GM21360 (cell line): ENCODE data around the gene CDK6.
"Not testable (repeated sequence)": the region's sequence is repeated elsewhere in the genome, so short reads cannot be mapped to it uniquely, and the experiment has no call there.

Experiments used
- ATAC-seq: cut with Tn5 transposase; IDR thresholded peaks from one replicate; pipeline ENCODE4 v1.9.1; 2021; ENCODE audit warnings: mild to moderate bottlenecking, moderate library complexity; ENCODE audit not compliant: unreplicated experiment

CDK6 gene

DNA sequence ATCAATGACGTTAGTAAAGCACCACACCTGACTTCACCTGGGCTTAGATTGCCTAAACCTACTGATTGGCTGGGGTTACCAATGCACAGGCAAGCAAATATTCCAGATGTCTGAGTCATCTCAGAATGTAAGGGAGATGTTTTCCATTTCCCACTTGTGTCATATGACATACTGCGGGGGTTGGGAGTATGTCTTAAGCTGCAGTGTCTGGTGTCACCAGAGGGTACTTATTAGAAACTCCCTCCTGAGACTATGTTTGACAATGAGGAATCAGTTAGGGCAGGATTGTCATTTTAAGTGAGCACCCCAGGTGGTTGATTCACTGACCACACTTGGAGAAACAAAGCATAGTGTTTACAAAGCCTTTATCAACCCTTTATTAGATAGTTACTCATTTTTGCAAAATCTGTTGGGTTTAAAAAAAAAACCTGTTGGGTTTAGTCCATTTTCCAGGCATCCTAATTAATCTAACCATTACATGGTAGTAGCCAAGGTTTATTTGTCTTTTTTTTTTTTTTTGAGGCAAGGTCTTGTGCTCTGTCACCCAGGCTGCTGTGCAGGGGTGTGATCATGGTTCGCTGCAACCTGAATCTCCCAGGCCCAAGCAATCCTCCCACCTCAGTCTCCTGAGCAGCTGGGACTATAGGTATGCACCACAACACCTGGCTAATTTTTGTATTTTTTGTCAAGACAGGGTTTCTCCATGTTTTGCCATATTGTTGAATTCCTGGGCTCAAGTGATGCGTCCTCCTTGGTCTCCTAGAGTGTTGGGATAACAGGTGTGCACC is 72.5 kb downstream of the CDK6 start:
- no peak for ATAC-seq

DNA sequence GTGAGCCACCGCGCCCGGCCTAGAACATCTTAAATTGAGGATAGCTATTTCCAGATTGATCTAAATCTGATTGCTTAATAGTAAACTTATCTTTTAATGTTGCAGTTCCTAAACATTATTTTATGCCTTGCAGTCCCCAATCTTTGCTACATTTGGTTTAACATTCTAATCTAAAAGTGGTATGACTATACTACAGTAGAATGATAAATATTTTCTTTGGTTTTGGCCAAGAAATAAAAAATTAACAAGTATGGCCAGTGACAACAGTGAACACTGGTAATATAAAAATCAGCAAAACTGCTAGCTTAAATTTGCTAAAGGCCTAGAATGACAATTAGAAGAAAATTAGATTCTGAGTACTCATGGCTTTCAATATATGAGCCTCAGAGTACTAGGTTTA is 73.5 kb downstream of the CDK6 start:
- no peak for ATAC-seq

DNA sequence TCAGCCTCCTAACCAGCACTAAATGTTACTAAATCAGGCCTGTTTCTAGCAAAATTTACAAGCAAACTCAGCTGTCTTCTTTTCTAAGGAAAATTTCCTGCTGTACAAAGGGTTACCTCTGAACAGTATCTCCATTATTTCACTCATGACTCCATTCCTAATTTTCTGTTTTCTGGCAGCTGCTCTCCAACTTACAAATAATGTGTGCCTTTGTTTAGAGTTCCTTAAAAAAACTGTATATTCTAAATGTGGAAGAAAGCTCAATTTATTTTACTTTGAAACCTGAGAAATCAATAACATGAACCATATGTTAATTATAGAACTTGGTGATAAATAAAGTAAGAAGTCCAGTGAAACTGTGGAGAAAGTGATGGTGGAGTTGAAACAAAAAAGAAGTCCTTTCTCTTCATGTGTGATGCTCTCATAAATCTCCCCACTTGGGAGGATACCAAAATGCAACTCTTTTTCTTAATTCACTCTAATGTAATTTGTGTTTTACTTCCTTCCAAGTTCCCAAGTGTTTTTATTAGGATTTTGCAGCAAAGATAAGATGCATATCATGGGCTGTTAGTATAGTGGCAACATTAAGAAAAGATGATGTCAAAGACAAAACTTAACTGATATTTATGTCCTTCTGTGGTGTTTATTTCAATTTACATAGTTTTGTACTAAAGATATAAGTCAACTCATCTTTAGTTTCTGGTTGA is 74.8 kb downstream of the CDK6 start:
- ATAC-seq, result no peak

DNA sequence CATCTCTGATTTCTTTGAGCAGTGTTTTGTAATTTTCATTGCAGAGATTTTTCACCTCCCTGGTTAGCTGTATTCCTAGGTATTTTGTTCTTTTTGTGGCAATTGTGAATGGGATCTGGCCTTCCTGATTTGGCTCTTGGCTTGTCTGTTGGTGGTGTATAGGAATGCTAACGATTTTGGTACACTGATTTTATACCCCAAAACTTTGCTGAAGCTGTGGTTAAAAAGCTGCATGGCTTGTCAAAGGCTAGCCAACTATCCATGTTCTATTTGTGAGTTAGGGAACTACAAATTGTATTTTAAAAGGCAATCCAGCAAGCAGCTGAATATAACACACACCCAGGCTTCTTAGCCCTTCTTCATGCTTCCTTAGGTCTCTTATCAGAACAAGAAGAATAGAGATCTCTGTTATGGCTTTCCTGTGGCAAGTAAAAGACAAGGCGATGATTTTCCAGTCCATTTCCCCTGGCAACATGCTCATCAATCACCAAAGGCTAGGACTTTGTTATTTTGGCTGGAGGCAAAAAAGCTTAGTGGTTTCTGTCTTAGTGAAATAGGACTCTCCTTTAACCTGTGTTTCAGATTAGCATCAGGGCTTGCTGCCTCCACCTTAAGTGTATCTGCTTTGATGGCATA is 77.5 kb downstream of the CDK6 start:
- no peak for ATAC-seq

DNA sequence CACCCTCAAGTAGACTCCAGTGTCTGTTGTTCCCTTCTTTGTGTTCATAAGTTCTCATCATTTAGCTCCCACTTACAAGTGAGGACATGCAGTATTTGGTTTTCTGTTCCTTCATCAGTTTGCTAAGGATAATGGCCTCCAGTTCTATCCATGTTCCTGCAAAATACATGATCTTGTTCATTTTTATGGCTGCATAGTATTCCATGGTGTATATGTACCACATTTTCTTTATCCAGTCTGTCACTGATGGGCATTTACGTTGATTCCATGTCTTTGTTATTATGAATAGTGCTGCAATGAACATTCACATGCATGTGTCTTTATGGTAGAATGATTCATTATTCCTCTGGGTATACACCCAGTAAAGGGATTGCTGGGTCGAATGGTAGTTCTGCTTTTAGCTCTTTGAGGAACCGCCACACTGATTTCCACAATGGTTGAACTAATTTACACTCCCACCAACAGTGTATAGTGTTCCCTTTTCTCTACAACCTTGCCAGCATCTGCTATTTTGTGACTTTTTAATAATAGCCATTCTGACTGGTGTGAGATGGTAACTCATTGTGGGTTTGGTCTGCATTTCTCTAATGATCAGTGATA is 79.0 kb downstream of the CDK6 start:
- ATAC-seq, result not testable (repeated sequence)

DNA sequence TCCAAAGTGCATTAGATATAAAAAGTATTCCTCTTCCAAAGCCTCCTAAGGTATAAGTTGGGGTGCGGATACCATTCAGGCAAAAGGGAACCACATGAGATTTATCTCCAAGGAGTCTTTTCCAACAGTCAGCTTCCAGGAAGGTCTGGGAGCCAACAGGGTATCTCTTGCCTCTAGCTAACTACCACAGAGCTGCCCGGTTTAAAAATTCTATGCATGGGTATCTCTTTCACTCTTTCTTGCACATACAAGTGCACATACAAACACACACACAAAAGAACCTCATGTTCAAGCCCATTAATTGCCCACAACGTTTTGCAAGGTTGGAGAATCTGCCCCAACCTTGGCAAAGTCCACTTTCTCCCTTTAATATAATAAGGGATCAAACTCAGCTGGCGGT is 80.7 kb downstream of the CDK6 start:
- ATAC-seq, result no peak

DNA sequence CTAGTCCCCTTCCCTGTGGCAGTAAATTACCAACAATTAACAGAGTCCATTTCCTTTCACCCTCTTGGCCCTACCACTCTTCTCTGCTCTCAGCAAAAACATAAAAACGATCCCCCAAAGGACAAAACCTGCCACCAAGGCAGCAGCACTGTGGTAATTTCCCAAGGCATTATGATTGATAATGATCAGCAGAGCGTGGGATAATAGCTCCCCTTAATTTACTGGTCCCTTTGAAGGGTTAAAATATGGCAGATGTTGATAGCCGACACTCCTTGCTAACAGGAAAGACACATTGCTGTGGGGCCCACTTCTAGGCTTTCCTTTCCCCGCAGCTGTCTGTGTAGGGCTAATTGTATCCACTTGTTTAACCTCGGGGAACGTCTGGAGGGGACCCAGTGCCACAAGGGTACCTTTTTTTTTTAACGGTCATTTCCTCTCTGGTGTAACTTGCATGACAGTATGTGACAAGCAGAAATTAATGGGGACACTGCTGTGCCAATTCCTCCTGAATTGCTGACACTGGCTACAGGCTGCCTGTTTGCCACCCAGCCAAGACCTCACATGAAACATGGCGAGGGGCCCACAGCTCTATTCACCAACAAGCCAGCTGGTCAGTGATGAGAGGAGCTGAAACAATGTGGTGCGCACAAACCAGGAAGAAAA is 81.3 kb downstream of the CDK6 start:
- ATAC-seq, result no peak

DNA sequence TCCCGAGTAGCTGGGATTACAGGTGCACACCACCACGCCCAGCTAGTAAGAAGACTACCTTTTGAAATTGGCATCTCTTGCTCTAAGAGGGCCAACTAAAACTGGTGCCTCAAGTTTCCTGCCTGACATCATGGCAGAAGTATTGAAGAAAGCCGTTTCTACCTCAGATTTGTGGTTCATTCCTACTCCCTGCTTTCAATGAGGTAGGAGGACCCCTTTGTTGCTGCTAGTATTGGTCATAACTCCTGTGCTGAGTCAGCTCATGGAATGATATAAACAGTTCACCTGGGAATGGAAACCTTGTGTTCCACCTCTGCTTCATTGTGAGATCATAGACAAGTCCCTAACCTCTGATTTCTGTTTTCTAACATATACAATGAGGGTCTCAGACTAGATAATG is 82.8 kb downstream of the CDK6 start:
- no peak for ATAC-seq

DNA sequence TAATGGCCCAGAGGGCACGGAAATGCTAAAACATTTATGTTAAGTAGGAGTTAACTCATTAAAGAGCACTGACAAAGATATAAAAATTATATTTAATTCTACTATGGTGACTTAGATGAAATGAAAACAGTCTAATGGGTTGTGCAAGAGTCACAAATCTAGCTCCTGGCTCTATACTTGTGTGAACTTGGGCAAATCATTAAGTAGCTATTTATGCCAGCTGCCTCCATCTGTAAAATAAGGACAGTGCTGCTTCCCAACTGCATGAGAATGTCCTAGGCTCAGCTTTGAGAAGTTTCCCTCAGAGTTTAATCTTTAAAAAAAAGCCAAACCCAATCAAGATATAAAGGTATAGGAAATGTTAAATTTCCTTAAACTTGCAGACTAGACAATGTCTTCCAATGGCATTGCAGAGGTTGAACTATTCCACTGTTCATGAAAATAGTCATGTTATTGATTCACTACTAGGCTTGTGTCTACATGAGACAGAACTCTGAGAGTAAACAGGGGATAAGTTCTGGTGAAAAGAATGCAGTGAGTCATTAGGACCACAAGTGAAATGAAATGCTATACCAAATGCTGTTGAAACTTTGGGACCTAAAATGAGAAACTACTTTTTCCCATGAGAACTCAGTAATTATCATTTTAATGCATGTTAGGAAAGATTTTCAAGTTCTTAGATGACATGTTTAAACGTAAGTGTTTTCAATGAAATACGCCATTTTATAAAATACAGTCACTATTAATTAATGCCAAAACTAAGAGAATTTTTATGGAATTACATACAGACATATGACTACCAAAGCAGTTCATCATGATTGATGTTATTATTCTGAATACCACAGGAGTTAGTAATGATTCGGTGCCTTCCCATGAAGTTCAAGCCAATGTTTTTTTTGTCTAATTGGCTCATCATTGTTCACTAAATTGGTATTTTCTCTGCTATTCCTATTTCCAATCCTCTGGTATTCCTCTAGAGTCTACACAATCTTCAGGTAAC is 84.2 kb downstream of the CDK6 start:
- no peak for ATAC-seq

DNA sequence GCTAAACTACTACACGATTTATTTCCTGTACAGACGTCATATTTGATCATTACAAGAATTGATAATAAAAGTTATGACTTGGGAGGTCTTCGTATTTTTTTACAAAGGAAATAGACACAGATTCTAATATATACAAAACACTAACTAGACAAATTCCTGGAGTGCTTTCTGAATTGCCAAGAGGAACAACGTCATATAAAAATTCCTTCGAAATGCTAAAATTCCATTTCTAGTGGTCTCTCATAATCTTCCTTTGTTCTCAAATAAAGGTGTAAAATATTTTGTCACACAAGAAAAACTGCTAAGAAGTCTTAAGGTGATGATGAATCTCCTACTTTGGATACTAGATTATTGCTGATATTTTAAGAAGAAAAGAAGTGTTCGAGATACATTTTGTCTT is 85.4 kb downstream of the CDK6 start:
- no peak for ATAC-seq

DNA sequence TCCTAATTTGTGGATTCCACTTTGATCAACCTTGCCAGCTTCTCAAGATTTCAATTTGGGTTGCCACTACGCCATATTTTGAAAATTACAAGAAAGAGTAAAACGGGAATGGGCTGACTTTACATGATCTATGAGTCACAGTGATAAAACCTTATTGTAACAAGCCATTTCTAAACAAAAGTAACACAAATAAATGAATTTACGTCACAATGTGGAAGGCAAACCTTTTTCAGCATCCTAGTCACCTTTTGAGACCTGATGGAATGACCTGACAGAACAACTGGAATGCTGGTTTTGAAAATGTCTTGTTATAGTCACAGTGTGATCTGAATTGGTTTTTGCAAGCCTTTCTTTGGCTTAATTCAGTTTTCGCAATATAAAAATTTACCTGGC is 85.9 kb downstream of the CDK6 start:
- ATAC-seq, result no peak

DNA sequence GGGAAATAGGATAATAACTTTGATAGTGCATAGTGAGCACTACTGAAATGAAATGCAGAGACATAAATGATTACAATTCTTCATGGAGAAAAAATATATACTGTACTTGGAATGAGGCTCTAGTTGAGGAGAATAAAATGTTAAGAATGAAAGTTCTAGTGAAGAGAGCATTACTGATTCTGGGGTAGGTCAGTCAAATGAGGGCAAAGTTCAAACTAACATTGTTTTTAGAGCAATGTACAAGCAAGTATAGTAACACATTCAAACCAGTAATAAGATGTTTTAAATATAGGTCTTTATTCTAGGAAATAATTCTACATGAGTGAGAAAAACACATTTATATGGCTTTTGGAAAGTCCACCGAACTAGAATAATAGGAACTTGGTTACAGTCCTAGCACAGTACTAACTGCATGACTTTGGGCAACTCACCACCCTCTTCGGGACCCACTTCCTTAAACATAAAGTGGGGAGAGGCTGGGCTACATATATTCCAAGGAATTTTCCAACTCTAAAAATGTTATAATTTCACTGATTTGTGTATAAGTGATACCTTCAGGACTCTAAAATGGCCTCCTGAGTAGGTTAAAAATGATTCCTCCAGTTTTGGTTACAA is 86.4 kb downstream of the CDK6 start:
- ATAC-seq, result no peak

DNA sequence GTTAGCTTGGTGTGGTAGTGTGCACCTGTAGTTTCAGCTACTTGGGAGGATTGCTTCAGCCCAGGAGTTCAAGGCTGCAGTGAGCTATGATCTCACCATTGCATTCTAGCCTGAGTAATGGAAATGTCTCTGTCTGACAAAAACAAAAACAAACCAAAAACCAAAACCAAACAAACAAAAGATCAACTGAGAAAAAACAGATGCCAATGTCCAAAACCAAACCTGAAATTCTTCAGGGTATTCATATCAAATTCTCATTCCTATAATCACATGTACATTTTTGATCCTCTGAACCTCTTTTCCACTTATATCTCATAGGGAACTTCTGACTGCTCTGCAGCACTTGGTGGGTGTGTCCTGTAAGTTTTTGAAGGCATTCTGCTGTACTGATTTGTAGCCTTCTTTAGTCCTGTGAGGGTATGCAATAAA is 87.0 kb downstream of the CDK6 start:
- no peak for ATAC-seq

DNA sequence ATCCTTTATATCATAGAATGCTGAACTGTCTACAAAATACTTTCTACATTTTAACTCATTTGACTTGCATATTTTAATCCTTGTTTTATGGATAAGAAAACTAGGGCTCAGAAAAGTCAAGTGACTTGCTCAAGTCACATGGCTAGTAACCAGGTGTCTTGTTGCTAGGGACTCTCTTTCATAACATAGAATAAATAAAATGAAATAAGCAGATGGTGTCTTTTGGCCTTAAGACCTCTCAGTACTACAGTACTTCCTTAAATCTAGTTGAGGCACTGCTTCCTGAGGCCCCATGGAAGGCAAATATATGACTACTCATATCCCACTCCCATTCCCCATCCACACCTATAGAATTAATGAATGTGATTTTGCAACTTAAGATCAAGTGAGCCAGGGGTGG is 87.9 kb downstream of the CDK6 start:
- no peak for ATAC-seq

DNA sequence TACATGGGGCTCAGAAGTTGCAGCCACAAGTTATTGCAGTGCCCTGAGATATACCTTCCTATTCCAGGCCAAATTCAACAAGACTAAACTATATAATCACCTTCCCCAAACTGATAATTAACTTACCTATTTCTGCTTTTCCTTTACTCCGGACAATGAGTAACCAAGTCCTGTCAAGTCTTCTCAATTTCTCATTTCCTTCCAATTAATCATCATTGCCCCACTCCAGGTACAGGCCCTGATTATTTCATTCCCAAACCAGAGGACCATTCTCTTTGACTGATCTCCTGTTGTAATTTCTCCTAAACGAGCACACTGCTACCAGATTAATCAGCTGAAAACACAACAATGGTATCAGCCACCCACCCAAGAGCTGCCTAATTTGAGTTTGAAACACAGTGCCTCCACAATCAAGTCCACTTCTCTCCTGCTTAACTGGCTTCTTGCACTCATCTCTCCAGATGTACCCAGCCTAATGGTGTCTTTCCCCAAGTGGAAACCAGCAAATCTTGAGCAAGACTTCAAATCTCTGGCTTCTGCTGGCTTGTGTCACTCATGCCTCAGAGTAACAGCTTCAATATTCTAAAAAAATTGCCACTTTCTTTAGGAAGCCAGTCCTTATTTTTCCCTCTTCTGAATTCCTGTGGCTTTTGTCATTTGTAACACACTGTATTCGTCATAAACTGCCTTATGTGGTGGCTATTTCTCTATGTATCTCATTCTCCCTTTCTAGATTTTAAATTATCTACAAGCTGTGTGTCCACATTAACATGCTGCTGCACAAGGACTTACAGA is 89.1 kb downstream of the CDK6 start:
- ATAC-seq, result no peak

DNA sequence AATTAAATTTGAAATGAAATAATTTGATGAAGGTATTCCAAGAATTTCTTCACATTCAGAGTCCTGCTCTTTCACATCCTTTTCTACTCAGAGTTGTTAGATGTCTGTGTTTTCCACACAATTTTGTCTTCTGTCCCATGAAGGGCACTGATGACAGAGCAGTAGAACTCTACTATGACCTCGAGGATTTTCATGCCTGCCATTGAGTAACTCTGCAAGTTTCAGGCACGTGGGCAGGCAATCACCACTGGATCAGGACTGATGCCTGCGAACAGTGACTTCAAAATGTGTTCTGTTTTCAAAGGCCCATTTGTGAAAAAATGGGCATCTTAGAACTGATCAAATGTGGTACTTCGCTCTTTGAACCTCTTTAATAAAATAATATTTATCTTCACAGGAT is 91.1 kb downstream of the CDK6 start:
- ATAC-seq, result no peak

DNA sequence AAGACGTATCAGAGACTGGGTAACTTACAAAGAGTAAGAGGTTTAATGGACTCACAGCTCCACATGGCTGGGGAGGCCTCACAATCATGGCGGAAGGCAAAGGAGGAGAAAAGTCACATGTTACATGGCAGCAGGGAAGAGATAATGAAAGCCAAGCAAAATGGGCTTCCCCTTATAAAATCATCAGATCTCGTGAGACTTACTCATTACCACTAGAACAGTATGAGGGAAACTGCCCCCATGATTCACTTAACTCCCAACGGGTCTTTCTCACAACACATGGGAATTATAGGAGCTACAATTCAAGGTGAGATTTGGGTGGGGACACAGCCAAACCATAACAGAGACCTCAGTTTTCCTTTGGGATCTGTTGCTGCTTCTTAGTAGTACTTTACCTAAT is 92.2 kb downstream of the CDK6 start:
- ATAC-seq, result not testable (repeated sequence)

DNA sequence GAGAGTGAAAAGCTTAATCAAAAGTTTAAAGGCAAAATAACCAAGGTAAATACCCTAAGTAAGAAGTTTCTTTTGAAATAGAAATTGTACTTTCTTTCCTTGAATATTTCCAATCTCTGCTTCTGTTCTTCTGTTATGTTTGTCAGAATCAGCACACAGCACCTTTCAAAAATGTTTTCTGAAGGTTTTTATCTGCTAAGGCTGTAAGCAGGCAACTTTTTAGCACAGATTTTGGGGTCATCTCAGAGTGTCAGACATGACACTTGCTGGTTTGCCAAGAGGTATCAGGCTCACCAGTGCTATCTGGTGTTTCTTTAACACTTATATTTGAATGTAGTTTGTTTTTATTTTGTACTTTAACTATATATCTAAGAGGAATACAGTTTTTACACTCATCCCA is 94.2 kb downstream of the CDK6 start:
- no peak for ATAC-seq

DNA sequence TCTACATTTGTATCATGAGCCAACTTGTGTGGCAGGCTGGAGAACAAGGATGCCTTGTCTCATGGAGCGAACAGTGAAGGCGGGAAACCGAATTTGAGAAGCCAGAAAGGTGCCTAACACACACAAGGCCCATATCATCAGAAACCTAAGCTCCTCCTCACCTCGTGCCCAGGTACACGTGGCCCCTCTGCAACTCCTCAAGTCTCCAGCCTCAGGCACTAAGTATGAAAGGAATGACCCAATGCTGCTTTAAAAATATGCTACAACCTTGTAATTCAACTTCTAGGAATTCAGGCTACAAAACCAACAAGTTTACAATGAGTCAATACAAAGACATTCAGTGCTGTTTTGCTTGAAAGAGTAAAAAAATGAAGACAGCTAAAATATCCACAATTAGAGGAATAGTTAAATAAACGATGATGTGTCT is 95.7 kb downstream of the CDK6 start:
- ATAC-seq, result no peak
